ENCODE results near the gene EYA3.
"Not testable (repeated sequence)": the region's sequence is repeated elsewhere in the genome, so short reads cannot be mapped to it uniquely, and the experiment has no call there.

The EYA3 gene

DNA sequence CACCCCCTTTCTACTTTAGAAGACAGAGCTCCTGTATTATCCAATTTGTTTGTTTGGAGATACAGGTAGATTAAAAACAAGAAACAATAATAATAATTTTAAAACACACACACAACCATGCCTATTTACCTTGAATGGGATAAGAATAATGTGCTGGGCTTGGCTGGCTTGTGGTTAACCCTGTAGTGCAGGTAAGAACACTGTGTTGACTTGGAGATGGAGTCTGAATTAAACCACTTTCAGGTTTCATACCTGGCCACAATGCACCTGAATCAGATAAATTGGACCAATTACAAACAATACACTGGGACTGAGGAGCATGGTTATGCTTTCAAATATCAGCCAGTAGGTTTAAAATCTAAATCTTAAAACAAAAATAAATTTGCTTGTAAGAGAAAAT, 60.8 kb downstream of the EYA3 start:
- no peak overlapping the region for H3K27ac ChIP-seq
- no peak for TF ChIP-seq ZFX (IDR thresholded peaks at IDR 0.05; ENCODE audit: borderline replicate concordance)
- TF ChIP-seq, protein P1, sequence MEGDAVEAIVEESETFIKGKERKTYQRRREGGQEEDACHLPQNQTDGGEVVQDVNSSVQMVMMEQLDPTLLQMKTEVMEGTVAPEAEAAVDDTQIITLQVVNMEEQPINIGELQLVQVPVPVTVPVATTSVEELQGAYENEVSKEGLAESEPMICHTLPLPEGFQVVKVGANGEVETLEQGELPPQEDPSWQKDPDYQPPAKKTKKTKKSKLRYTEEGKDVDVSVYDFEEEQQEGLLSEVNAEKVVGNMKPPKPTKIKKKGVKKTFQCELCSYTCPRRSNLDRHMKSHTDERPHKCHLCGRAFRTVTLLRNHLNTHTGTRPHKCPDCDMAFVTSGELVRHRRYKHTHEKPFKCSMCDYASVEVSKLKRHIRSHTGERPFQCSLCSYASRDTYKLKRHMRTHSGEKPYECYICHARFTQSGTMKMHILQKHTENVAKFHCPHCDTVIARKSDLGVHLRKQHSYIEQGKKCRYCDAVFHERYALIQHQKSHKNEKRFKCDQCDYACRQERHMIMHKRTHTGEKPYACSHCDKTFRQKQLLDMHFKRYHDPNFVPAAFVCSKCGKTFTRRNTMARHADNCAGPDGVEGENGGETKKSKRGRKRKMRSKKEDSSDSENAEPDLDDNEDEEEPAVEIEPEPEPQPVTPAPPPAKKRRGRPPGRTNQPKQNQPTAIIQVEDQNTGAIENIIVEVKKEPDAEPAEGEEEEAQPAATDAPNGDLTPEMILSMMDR (IDR thresholded peaks at IDR 0.05) = no peak

DNA sequence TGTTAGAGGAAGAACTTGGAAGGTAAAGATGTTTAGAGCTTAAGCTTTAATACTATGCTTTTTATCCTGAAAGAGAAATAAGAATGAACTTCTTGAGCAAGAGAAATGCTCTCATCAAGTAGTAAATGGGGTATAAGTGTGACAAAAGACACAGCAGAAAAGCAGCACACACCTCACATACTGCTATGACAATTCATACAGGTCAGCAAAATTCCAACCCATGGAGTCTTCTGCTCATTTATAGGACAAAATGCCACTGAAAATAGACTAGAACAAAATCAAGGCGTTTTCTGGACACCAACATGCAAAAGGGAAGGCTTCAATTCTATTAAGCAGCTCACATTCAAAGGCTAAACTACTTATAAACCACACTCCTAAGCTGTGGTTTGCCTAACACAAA, 61.2 kb downstream of the EYA3 start:
- TF ChIP-seq, protein P1 (IDR thresholded peaks at IDR 0.05) = no peak
- no peak for TF ChIP-seq ZFX (IDR thresholded peaks at IDR 0.05; ENCODE audit: borderline replicate concordance)
- H3K27ac ChIP-seq = no peak overlapping the region

DNA sequence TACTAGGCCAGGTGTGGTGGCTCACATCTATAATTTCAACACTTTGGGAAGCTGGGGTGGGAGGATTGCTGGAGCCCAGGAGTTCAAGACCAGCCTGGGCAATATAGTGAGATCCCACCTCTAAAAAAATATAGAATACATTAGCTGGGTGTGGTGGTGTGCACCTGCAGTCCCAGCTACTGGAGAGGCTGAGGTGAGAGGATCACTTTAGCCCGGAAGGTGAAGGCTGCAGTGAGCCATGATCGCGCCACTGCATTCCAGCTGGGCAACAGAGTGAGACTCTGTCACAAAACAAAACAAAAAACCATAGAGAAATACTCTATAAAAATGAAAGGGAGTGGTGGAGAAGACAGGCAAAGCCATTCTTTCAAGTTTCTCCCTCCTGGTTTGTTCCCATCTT, 62.1 kb downstream of the EYA3 start:
- H3K27ac ChIP-seq = no peak overlapping the region
- TF ChIP-seq, protein P1 (IDR thresholded peaks at IDR 0.05) = no peak
- no peak for TF ChIP-seq ZFX (IDR thresholded peaks at IDR 0.05; ENCODE audit: borderline replicate concordance)

DNA sequence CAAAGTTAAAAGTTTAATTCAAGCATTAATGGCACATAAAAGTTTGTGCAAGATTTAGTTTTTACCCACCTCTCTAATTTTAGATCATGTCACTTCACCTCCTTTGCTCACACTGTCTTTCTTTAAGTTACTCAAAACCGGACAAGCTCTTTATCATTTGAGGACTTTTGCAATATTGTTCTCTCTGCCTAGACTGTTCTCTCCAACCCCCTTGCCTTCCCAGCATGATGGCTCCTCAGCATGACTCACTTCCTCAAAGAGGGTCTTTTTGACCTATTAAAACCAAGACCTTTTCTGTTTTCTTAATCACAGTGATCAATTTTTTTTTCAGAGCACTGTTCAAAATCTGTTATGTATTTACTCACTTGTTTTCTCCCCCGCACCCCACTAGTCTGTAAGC, 67.3 kb downstream of the EYA3 start:
- no peak overlapping the region for H3K27ac ChIP-seq
- TF ChIP-seq, protein P1 (IDR thresholded peaks at IDR 0.05) = no peak
- no peak for TF ChIP-seq ZFX (IDR thresholded peaks at IDR 0.05; ENCODE audit: borderline replicate concordance)

DNA sequence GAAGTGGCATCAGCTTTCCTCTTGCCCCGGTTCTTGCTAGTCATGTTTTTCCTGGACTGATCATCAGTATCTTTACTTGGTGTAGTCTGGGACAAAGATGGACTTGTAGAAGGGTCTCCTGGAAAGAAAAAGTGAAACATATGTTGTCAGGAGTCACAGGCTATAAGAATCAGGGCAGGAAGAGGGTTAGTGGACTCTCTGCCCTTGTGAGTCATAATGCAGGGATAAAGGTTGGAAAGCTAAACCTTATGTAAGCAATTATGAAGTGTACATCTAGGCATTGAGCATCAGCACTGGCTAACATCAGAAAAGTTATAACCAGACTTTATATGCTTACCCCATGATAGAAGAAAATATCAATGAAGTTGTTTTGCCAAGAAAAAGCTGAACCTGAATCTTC, 77.4 kb downstream of the EYA3 start:
- no peak overlapping the region for H3K27ac ChIP-seq
- TF ChIP-seq, protein P1 (IDR thresholded peaks at IDR 0.05) = no peak

DNA sequence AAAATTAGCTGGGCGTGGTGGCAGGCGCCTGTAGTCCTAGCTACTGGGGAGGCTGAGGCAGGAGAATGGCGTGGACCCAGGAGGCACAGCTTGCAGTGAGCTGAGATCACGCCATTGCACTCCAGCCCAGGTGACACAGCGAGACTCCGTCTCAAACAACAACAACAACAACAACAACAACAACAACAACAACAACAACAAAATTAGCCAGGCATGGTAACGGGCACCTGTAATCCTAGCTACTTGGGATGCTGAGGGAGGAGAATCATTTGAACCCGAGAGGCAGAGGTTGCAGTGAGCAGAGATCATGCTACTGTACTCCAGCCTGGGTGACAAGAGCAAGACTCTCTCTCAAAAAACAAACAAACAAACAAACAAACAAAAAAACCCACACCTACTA, 85.3 kb downstream of the EYA3 start:
- not testable (repeated sequence) for H3K27ac ChIP-seq

DNA sequence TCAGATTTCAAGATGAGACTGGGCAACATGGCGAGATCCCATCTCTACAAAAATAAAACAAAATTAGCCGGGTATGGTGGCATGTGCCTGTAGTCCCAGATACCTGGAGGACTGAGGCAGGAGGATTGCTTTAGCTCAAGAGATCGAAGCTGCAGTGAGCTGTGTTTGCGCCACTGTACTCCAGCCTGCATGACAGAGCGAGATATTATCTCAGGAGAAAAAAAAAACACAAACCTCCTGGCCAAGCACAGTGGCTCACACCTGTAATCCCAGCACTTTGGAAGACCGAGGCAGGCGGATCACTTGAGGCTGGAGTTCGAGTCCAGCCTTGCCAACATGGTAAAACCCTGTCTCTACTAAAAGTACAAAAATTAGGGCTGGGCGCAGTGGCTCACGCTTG, 85.8 kb downstream of the EYA3 start:
- no peak overlapping the region for H3K27ac ChIP-seq
- TF ChIP-seq ZFX (IDR thresholded peaks at IDR 0.05; ENCODE audit: borderline replicate concordance) = no peak
- TF ChIP-seq, protein P1 (IDR thresholded peaks at IDR 0.05) = no peak

DNA sequence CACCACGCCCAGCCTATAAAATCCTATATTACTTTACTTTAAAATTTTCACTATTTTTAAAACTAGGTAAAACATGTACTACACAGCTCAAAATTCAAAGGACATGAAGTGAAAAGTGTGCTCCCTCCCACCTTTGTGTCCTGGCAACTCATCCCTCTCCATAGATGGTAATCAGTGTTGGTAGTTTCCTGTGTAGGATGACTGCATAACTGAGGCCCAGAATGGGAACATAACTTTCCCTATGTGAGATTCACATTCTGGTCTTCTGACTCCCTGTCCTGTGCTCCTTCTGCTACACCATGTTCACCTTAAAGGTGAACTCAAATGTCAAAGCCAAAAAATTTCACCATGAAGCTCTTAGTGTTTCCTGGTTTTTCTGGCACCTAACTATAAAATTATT, 89.4 kb downstream of the EYA3 start:
- TF ChIP-seq ZFX (IDR thresholded peaks at IDR 0.05; ENCODE audit: borderline replicate concordance) = no peak
- TF ChIP-seq, protein P1 (IDR thresholded peaks at IDR 0.05) = no peak
- no peak overlapping the region for H3K27ac ChIP-seq

DNA sequence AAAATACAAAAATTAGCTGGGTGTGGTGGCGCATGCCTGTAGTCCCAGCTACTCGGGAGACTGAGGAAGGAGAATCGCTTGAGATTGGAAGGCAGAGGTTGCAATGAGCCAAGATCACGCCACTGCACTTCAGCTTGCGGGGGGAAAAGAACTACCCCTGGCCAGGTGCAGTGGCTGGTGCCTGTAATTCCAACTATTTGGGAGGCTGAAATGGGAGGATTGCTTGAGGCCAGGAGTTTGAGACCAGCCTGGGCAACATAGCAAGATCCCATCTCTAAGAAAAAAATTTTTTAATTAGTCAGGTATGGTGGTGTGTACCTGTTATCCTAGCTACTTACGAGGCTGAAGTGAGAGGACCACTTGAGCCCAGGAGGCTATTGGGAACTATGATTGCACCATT, 93.9 kb downstream of the EYA3 start:
- not testable (repeated sequence) for H3K27ac ChIP-seq

All from 22Rv1 (cell line).